Fibroblast of lung (primary cell): ENCODE results near the gene NIPSNAP2. TPM values are rescaled to one million over a fixed set of nuclear protein-coding genes. Genes with fewer than 3 reads are reported as not detected.

Experiments used
- DNase-seq, 2 donors: peaks; one replicate each; pipeline versions ENCODE4 v3.0.0 to v3.0.0-alpha.2; 2010; ENCODE audit warnings: low read depth in 2 of 2
- H2AFZ ChIP-seq: 2 replicates; pipeline ENCODE4 v1.5.1; 2012; ENCODE audit warnings: low read length, control low read depth, inconsistent platforms
- H3K27ac ChIP-seq: 2 replicates; pipeline ENCODE4 v1.5.1; 2011; ENCODE audit warnings: low read length, control low read depth; ENCODE audit not compliant: insufficient read depth
- H3K27me3 ChIP-seq: 2 replicates; pipeline ENCODE4 v1.5.1; 2011; ENCODE audit warnings: mild to moderate bottlenecking, low read length; ENCODE audit not compliant: control insufficient read depth, insufficient read depth
- H3K36me3 ChIP-seq: 2 replicates; pipeline ENCODE4 v1.5.1; 2011; ENCODE audit warnings: low read length; ENCODE audit not compliant: control insufficient read depth, insufficient read depth
- H3K4me1 ChIP-seq: 2 replicates; pipeline ENCODE4 v1.5.1; 2011; ENCODE audit warnings: low read length; ENCODE audit not compliant: control insufficient read depth, insufficient read depth; ENCODE audit errors: extremely low read depth
- H3K4me2 ChIP-seq: 2 replicates; pipeline ENCODE4 v1.5.1; 2011; ENCODE audit warnings: low read length, control low read depth; ENCODE audit not compliant: insufficient read depth; ENCODE audit errors: extremely low read depth
- H3K4me3 ChIP-seq, 4 experiments: fragments of 200-600 bp in 1 of 4; sonication (generic) in 1 of 4; replicated peaks in 1 of 4; 2 replicates each; pipeline ENCODE4 v1.5.1; 2011 to 2016; ENCODE audit warnings: low read length in 4 of 4, low read depth in 3 of 4, mild to moderate bottlenecking in 3 of 4, control low read depth in 2 of 4, inconsistent platforms in 1 of 4, mixed read lengths in 1 of 4; ENCODE audit not compliant: insufficient read depth in 1 of 4; ENCODE audit errors: control extremely low read depth in 1 of 4
- H3K79me2 ChIP-seq: 2 replicates; pipeline ENCODE4 v1.5.1; 2012; ENCODE audit warnings: mild to moderate bottlenecking, low read length, inconsistent platforms; ENCODE audit not compliant: control insufficient read depth, insufficient read depth
- H3K9ac ChIP-seq: 2 replicates; pipeline ENCODE4 v1.5.1; 2011; ENCODE audit warnings: mild to moderate bottlenecking, low read length, control low read depth; ENCODE audit not compliant: insufficient read depth
- H3K9me3 ChIP-seq: 2 replicates; pipeline ENCODE4 v1.5.1; 2012; ENCODE audit warnings: low read depth, low read length; ENCODE audit not compliant: control insufficient read depth, insufficient read depth
- H4K20me1 ChIP-seq: 2 replicates; pipeline ENCODE4 v1.5.1; 2011; ENCODE audit warnings: low read length; ENCODE audit not compliant: control insufficient read depth, insufficient read depth; ENCODE audit errors: extremely low read depth
- CTCF ChIP-seq, 2 donors: IDR thresholded peaks in 1 of 2; conservative IDR thresholded peaks in 1 of 2; 1 replicate in 1 of 2; 2 replicates in 1 of 2; pipeline ENCODE4 v1.5.1; 2011 to 2012; ENCODE audit warnings: low read length in 2 of 2, control low read depth in 1 of 2, inconsistent platforms in 1 of 2, low read depth in 1 of 2, mild to moderate bottlenecking in 1 of 2
- EZH2 ChIP-seq: IDR thresholded peaks from 2 replicates; pipeline ENCODE4 v1.5.1; 2012; ENCODE audit warnings: low read length, control low read depth, mild to moderate bottlenecking; ENCODE audit errors: missing control alignments
- polyA plus RNA-seq, 2 donors: library from polyadenylated mRNA; depleted of rRNA in 1 of 2; stranded (reverse) in 1 of 2; unstranded in 1 of 2; fragments of >200 nt; gene quantifications; 2 replicates each; pipeline ENCODE4 v1.2.1, GENCODE V29; 2011 to 2012; ENCODE audit warnings: missing spikeins in 1 of 2
- total RNA-seq: library from RNA; depleted of rRNA; stranded (reverse); fragments of >200 nt; gene quantifications from 2 replicates; pipeline ENCODE4 v1.2.1, GENCODE V29; 2014

The NIPSNAP2 gene
- total and polyA plus RNA-seq, 2 donors (not counting 1 experiment from before 2014, with no cell fraction given) = 42.4 to 65.0 TPM

GRCh38 chr7:55931421-55932151 is 32.8 kb upstream of the NIPSNAP2 start:
- TF ChIP-seq CTCF (conservative IDR thresholded peaks at IDR 0.05 in 1 of 2, IDR thresholded peaks at IDR 0.05 in 1 of 2; ENCODE audit: low read depth in 1 of 2, low read length in 2 of 2) (no peak), EZH2 (no peak)
- DNase-seq = no peak
- Histone ChIP-seq H3K27ac (no peak overlapping the region), H3K4me3 (no peak overlapping the region), H3K79me2 (no peaks in the 10 kb centered on the region), H3K4me1 (no peaks in the 10 kb centered on the region), H2AFZ (no peak overlapping the region), H3K9me3 (no peaks in the 10 kb centered on the region), H4K20me1 (no peaks in the 10 kb centered on the region), H3K27me3 (no peaks in the 10 kb centered on the region), H3K36me3 (no peaks in the 10 kb centered on the region), H3K9ac (no peak overlapping the region), H3K4me2 (no peak overlapping the region)

GRCh38 chr7:55939514-55940123 is 24.8 kb upstream of the NIPSNAP2 start:
- H3K9me3 ChIP-seq = no peaks in the 10 kb centered on the region
- no peaks in the 10 kb centered on the region for H4K20me1 ChIP-seq
- H3K27me3 ChIP-seq = no peaks in the 10 kb centered on the region
- TF ChIP-seq EZH2 = no peak
- TF ChIP-seq CTCF (conservative IDR thresholded peaks at IDR 0.05 in 1 of 2, IDR thresholded peaks at IDR 0.05 in 1 of 2; ENCODE audit: low read depth in 1 of 2, low read length in 2 of 2) = no peak
- no peaks in the 10 kb centered on the region for H3K79me2 ChIP-seq
- no peak overlapping the region for H2AFZ ChIP-seq
- no peak overlapping the region for H3K4me2 ChIP-seq
- DNase-seq = no peak
- no peak overlapping the region for H3K9ac ChIP-seq
- H3K36me3 ChIP-seq = no peaks in the 10 kb centered on the region
- H3K4me1 ChIP-seq = no peaks in the 10 kb centered on the region
- no peak overlapping the region for H3K4me3 ChIP-seq
- no peak overlapping the region for H3K27ac ChIP-seq

- H3K27ac ChIP-seq = no peak overlapping the region
- no peaks in the 10 kb centered on the region for H3K4me1 ChIP-seq
- H3K36me3 ChIP-seq = no peaks in the 10 kb centered on the region
- H4K20me1 ChIP-seq = no peaks in the 10 kb centered on the region
- no peak overlapping the region for H3K9ac ChIP-seq
- no peaks in the 10 kb centered on the region for H3K79me2 ChIP-seq
- no peak overlapping the region for H3K4me3 ChIP-seq
- no peaks in the 10 kb centered on the region for H3K27me3 ChIP-seq
- TF ChIP-seq CTCF (conservative IDR thresholded peaks at IDR 0.05 in 1 of 2, IDR thresholded peaks at IDR 0.05 in 1 of 2; ENCODE audit: low read depth in 1 of 2, low read length in 2 of 2) (no peak), EZH2 (no peak)
- H2AFZ ChIP-seq = no peak overlapping the region
- no peak for DNase-seq
- H3K9me3 ChIP-seq = no peaks in the 10 kb centered on the region
- H3K4me2 ChIP-seq = no peak overlapping the region
Observed at GRCh38 chr7:55946545-55946944, 17.8 kb upstream of the NIPSNAP2 start.
